MM.1S (cell line): ENCODE data around the gene TUBB4A.

Experiments
- CTCF ChIP-seq: fragments of 300-600 bp; sonication (generic); IDR thresholded peaks from 2 replicates; pipeline ENCODE4 v1.5.1; 2016; ENCODE audit warnings: antibody characterized with exemption, low read length, mixed read lengths
- EZH2 ChIP-seq: fragments of 300-600 bp; sonication (generic); optimal IDR thresholded peaks from 2 replicates; pipeline ENCODE3; 2017; ENCODE audit warnings: low read depth, mild to moderate bottlenecking, antibody characterized with exemption, low read length, mixed read lengths

- TF ChIP-seq CTCF (no peak), EZH2 (no peak)
Observed at GRCh38 chr19:6476896-6477431, 25.1 kb downstream of the TUBB4A start.
